BE2C (cell line): Measurements from ENCODE around the gene KPNB1.

ENCODE experiments used
- DNase-seq: peaks from one replicate; pipeline ENCODE4 v3.0.0-alpha.2; 2020
- H3K27me3 ChIP-seq: fragments of 250-450 bp; sonication (Bioruptor Pico); 2 replicates; pipeline ENCODE4 v1.5.1; 2020; ENCODE audit warnings: mild to moderate bottlenecking
- H3K36me3 ChIP-seq: fragments of 250-450 bp; sonication (Bioruptor Pico); 2 replicates; pipeline ENCODE4 v1.5.1; 2020; ENCODE audit warnings: mild to moderate bottlenecking
- H3K4me1 ChIP-seq: fragments of 250-450 bp; sonication (Bioruptor Pico); 2 replicates; pipeline ENCODE4 v1.5.1; 2020
- H3K4me3 ChIP-seq: 2 replicates; pipeline ENCODE4 v1.5.1; 2011; ENCODE audit warnings: low read depth, low read length
- H3K9me3 ChIP-seq: fragments of 250-450 bp; sonication (Bioruptor Pico); 2 replicates; pipeline ENCODE4 v1.5.1; 2020
- TF ChIP-seq, protein P1 (sequence below): IDR thresholded peaks from 2 replicates; pipeline ENCODE4 v1.5.1; 2012; ENCODE audit warnings: mild to moderate bottlenecking, low read depth, low read length

The KPNB1 gene

DNA sequence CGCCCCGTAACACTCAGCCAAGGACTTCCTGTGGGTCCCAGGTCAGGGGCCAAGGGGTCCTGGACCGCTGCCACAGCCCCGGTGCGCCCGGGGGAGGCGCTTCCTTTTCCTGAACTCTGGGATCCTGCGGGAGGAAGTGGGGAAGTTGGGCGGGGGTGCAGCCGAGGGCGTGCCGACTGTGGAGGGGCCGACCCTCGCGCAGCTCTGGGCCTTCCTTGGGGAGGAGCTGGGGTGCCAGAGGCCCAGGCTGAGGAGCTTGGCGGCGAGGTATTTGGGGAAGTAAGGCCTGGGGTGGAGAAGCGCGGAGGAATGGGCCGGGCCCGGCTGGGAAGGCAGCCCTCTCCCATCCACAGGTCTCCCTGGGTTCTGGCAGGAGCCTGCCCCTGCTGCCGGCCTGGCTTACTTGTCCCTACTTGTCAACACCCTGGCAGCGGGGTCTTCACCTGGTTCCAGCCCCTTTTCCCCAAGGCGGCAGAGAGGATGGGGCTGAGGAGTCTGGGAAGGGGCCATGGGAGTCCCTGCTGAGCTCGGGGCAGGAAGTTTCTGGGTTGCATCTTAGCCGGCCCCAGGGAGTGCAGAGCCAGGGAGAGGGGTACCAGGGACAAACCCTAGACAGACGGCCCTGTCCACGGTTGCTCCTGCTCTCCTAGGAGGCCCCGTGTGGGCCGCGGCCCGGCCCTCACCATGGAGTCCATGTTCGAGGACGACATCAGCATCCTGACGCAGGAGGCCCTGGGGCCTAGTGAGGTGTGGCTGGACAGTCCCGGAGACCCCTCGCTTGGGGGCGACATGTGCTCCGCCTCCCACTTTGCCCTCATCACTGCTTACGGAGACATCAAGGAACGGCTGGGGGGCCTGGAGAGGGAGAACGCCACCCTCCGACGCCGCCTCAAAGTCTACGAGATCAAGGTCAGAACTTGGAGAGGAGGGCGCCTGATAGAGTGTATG is 46.0 kb downstream of the KPNB1 start:
- peak overlapping the region; percentile 68 for H3K4me3 ChIP-seq
- peaks cover 9% of the 10 kb centered on the region for H3K36me3 ChIP-seq
- DNase-seq, result no peak
- H3K9me3 ChIP-seq, result no peaks in the 10 kb centered on the region
- TF ChIP-seq, protein P1, sequence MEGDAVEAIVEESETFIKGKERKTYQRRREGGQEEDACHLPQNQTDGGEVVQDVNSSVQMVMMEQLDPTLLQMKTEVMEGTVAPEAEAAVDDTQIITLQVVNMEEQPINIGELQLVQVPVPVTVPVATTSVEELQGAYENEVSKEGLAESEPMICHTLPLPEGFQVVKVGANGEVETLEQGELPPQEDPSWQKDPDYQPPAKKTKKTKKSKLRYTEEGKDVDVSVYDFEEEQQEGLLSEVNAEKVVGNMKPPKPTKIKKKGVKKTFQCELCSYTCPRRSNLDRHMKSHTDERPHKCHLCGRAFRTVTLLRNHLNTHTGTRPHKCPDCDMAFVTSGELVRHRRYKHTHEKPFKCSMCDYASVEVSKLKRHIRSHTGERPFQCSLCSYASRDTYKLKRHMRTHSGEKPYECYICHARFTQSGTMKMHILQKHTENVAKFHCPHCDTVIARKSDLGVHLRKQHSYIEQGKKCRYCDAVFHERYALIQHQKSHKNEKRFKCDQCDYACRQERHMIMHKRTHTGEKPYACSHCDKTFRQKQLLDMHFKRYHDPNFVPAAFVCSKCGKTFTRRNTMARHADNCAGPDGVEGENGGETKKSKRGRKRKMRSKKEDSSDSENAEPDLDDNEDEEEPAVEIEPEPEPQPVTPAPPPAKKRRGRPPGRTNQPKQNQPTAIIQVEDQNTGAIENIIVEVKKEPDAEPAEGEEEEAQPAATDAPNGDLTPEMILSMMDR, result no peak
- no peaks in the 10 kb centered on the region for H3K27me3 ChIP-seq
- H3K4me1 ChIP-seq, result peaks cover 9% of the 10 kb centered on the region

DNA sequence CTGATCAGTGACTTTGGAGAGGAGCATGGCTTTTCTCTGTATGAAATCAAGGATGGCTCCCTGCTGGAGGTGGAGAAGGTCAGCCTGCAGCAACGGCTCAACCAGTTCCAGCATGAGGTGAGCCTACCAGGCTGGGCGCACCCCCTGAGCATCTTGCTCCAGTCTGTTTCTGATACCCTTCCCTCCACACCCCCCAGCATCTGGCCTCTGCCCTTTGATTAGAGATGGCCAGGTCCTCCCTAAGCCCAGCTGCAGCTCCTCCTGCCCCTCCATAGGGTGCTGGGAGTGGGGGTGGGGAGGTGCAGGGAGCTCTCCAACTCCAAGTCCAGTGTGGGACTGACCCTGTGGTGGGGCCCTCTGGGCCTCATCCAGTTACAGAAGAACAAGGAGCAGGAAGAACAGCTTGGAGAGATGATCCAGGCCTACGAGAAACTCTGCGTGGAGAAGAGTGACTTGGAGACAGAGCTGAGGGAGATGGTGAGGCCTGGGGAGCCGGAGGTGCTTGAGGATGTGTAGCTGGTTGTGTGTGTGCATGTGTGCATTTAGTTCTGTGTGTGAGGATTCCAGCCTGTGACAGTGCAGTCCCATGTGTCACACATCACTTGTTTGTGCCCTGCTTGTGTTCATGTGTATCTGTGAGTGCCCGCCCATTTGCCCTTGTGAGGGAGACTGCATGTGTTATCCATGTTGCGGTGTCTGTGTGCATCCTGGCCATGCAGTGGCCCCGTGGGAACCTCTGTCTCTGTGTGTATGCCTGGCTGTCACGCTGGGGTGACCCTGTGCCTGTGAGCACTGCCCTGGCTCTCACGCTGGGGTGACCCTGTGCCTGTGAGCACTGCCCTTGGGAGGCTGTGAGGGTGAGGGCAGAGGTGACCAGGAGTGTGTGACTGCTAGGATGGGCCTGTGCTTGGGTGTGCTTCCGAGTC is 47.3 kb downstream of the KPNB1 start:
- Histone ChIP-seq H3K9me3 (no peaks in the 10 kb centered on the region), H3K27me3 (no peaks in the 10 kb centered on the region), H3K36me3 (peaks cover 9% of the 10 kb centered on the region), H3K4me3 (no peak overlapping the region), H3K4me1 (peaks cover 18% of the 10 kb centered on the region)
- DNase-seq, result no peak
- TF ChIP-seq, protein P1, result no peak

DNA sequence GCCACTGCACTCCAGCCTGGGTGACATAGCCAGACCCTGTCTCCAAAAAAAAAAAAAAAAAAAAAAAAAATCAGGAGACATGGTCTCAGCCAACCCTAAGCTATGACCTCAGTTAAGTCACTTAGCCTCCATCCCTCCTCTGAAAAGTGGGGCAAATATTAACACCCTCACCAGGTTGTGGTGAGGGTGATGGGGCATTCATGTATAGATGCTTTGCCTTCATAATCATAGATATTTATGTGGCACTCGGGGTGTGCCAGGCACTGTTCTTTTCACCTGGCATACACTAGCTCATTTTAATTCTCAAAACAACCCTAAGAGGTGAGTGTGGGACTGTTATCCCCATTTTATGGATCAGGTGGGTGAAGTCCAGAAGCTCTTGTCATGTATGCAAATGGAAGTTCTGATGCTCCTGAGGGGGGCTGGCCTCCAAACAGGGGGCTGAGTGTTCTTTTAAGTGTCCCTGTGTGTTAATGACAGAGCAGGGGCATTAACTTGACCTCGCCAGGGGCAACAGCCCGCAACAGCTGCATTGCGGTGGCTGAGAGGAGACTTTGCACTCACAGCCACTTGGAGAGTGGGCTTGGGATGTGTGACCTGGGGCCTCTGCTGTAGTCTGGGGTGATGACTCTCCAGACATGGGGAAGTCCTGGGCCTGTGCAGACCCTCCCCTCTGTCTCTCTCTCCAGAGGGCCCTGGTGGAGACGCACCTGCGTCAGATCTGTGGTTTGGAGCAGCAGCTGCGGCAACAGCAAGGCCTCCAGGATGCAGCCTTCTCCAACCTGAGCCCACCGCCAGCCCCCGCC is 48.4 kb downstream of the KPNB1 start:
- peaks cover 9% of the 10 kb centered on the region for H3K36me3 ChIP-seq
- TF ChIP-seq, protein P1, result no peak

DNA sequence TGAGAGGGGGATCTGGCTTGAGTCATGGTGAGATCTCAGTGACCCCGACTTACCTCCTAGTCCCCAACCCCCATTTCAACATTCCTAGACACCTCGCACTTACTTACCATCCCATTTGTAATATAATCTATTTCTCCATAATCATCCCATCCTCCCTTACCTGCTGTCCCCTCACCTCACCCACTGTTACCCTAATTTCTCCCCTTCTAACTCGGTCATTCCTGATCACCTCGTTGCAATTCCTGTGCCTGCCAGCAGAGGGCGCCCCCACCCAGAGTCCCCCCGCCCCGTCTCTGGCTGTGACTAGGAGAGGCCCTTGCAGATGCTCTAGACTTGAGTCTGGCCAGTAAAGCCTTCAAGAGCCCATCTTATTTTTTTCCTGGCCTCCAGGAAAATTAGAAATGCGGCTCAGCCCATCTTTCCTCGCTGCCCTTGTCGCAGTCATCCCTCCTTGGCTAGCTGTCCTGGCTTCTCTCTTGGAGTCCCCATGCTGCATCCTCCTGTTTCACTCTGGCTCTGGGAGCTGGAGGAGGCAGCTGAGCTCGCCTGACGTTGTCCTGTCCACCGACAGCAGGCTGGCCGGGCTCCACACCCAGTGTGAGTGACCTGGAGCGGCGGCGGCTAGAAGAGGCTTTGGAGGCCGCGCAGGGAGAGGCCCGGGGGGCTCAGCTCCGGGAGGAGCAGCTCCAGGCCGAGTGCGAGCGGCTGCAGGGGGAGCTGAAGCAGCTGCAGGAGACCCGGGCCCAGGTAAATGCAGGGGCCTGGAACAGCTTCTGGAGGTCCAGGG is 49.2 kb downstream of the KPNB1 start:
- TF ChIP-seq, protein P1, result peak; percentile 82
- peaks cover 20% of the 10 kb centered on the region for H3K4me1 ChIP-seq
- peak; percentile 75 for DNase-seq

More for the DNA sequence above, 48.4 kb downstream of the KPNB1 start:
- H3K4me3 ChIP-seq, result no peak overlapping the region
- H3K27me3 ChIP-seq, result no peaks in the 10 kb centered on the region
- peaks cover 22% of the 10 kb centered on the region for H3K4me1 ChIP-seq
- no peaks in the 10 kb centered on the region for H3K9me3 ChIP-seq
- DNase-seq, result no peak

DNA sequence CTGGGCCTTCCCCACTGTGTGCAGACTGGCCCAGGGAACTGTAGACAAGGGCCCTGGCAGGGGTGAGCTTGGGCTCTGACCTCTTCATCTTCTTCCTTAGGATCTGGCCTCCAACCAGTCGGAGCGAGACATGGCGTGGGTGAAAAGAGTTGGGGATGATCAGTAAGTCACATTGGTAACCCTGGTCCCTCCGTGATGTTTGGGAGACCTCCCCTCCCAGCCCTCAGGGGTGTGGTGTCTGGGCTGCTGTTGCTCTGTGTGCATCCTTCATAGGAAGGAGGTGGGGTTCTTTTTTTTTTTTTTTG is 49.8 kb downstream of the KPNB1 start:
- Histone ChIP-seq H3K27me3 (no peaks in the 10 kb centered on the region), H3K9me3 (no peaks in the 10 kb centered on the region), H3K4me1 (peaks cover 20% of the 10 kb centered on the region), H3K4me3 (no peak overlapping the region), H3K36me3 (peaks cover 9% of the 10 kb centered on the region)
- TF ChIP-seq, protein P1, result no peak
- no peak for DNase-seq

More for the DNA sequence above, 49.2 kb downstream of the KPNB1 start:
- no peaks in the 10 kb centered on the region for H3K9me3 ChIP-seq
- H3K36me3 ChIP-seq, result peaks cover 9% of the 10 kb centered on the region
- H3K4me3 ChIP-seq, result no peak overlapping the region
- no peaks in the 10 kb centered on the region for H3K27me3 ChIP-seq
